HepG2 (cell line): Measurements from ENCODE around the gene PHF5A. TPM values are rescaled to one million over a fixed set of nuclear protein-coding genes. Genes with fewer than 3 reads are reported as not detected.

ENCODE experiments used
- ATAC-seq: fragments of 200-7000 bp; cut with Tn5 transposase; 3 replicates; pipeline ENCODE4 v1.9.1; 2020; ENCODE audit warnings: mild to moderate bottlenecking, moderate library complexity
- BruUV-seq: library from RNA; stranded (reverse); fragments of 400-500 nt; replicated peaks from 2 replicates; lab custom pipeline; 2021; lab: Mats Ljungman, UMichigan
- CTCF ChIA-PET: fragments of 300-600 bp; formaldehyde crosslinking; extraction: SDS; loops from one replicate; lab custom pipeline; 2021; ENCODE audit warnings: low total read pairs, inconsistent platforms, low intra/inter-chr PET ratio; lab: Yijun Ruan, JAX
- POLR2A ChIA-PET: fragments of 350-600 bp; sonication (Branson Sonifier 250); formaldehyde crosslinking; loops from one replicate; lab custom pipeline; 2020; ENCODE audit warnings: antibody characterized with exemption, inconsistent platforms; lab: Yijun Ruan, JAX
- DNase-seq: peaks from one replicate; pipeline ENCODE4 v3.0.0-alpha.2; 2015; ENCODE audit warnings: low spot score
- FAIRE-seq: peaks from 3 replicates; lab custom pipeline; 2011; peaks lifted over from hg19 to GRCh38; lab: Jason Lieb, UNC
- H2AFZ ChIP-seq: one replicate; pipeline ENCODE4 v1.6.1; 2011; ENCODE audit warnings: low read length, inconsistent platforms
- H3K27ac ChIP-seq: fragments of 300-600 bp; 3 replicates; pipeline ENCODE4 v1.8.0; 2011; ENCODE audit warnings: mixed run types, mild to moderate bottlenecking, mixed read lengths, low read length, inconsistent platforms; ENCODE audit not compliant: insufficient read depth; ENCODE audit errors: extremely low read length
- H3K27me3 ChIP-seq, 2 experiments: fragments of 200-600 bp in 1 of 2; 2 replicates in 1 of 2; 3 replicates in 1 of 2; pipeline versions ENCODE4 v1.6.0 to v1.8.0; 2011; ENCODE audit warnings: low read length in 2 of 2, mild to moderate bottlenecking in 2 of 2, moderate library complexity in 2 of 2, inconsistent platforms in 1 of 2; ENCODE audit not compliant: insufficient read depth in 2 of 2, control insufficient read depth in 1 of 2
- H3K36me3 ChIP-seq, 2 experiments: fragments of 200-600 bp in 1 of 2; replicated peaks in 1 of 2; 2 replicates in 1 of 2; 3 replicates in 1 of 2; pipeline versions ENCODE4 v1.5.1 to v1.8.0; 2011; ENCODE audit warnings: low read length in 2 of 2, inconsistent platforms in 1 of 2; ENCODE audit not compliant: insufficient read depth in 2 of 2, control insufficient read depth in 1 of 2
- H3K4me1 ChIP-seq: 2 replicates; pipeline ENCODE4 v1.5.1; 2012; ENCODE audit warnings: low read length, inconsistent platforms; ENCODE audit not compliant: insufficient read depth
- H3K4me2 ChIP-seq: 2 replicates; pipeline ENCODE4 v1.6.0; 2011; ENCODE audit warnings: low read depth, low read length, inconsistent platforms
- H3K4me3 ChIP-seq, 3 experiments: fragments of 200-600 bp in 1 of 3; sonication (generic), shearing (Covaris generic) in 1 of 3; replicated peaks in 1 of 3; 2 replicates each; pipeline ENCODE4 v1.5.1; 2011 to 2016; ENCODE audit warnings: low read length in 3 of 3, inconsistent platforms in 2 of 3, low read depth in 2 of 3, mild to moderate bottlenecking in 2 of 3, control low read depth in 1 of 3, mixed read lengths in 1 of 3; ENCODE audit not compliant: insufficient read depth in 1 of 3
- H3K79me2 ChIP-seq: one replicate; pipeline ENCODE4 v1.6.1; 2011; ENCODE audit warnings: low read length, inconsistent platforms; ENCODE audit not compliant: insufficient read depth
- H3K9ac ChIP-seq: 2 replicates; pipeline ENCODE4 v1.6.0; 2011; ENCODE audit warnings: mild to moderate bottlenecking, low read depth, low read length, inconsistent platforms; ENCODE audit not compliant: insufficient read depth
- H3K9me3 ChIP-seq: 2 replicates; pipeline ENCODE4 v1.5.1; 2012; ENCODE audit warnings: mild to moderate bottlenecking, low read length
- H4K20me1 ChIP-seq: 2 replicates; pipeline ENCODE4 v1.6.0; 2011; ENCODE audit warnings: inconsistent platforms, mild to moderate bottlenecking, low read length, moderate library complexity; ENCODE audit not compliant: insufficient read depth
- HNF4A ChIP-seq: sonication (generic); formaldehyde crosslinking; IDR thresholded peaks from 2 replicates; pipeline ENCODE4 v1.4.0; 2020; ENCODE audit warnings: missing genetic modification reagents
- HOXA3 ChIP-seq: sonication (generic); formaldehyde crosslinking; IDR thresholded peaks from 2 replicates; pipeline ENCODE4 v1.5.0; 2020; ENCODE audit warnings: missing genetic modification reagents
- ZNF121 ChIP-seq: sonication (generic); formaldehyde crosslinking; IDR thresholded peaks from 2 replicates; pipeline ENCODE4 v1.5.0; 2020; ENCODE audit warnings: mild to moderate bottlenecking, missing genetic modification reagents
- ZNF34 ChIP-seq: sonication (generic); formaldehyde crosslinking; IDR thresholded peaks from 2 replicates; pipeline ENCODE4 v1.4.0; 2020; ENCODE audit warnings: mild to moderate bottlenecking, missing genetic modification reagents, borderline replicate concordance
- ZSCAN20 ChIP-seq: sonication (generic); formaldehyde crosslinking; IDR thresholded peaks from 2 replicates; pipeline ENCODE4 v1.4.0; 2020; ENCODE audit warnings: missing genetic modification reagents, mild to moderate bottlenecking, borderline replicate concordance
- WGBS: methylation state at CpG from one replicate; pipeline ENCODE4 v1.1.6; 2017; ENCODE audit warnings: low lambda C conversion rate; 5-methylcytosine and 5-hydroxymethylcytosine counted together
- in situ Hi-C: cut with HindIII; loops from 2 replicates; pipeline ENCODE4 v1.10.0; 2017; ENCODE audit warnings: low pct_unique_long_range_greater_than_20kb; ENCODE audit not compliant: extremely low pct_ligation_motif_present
- intact Hi-C: fragments of 100-400 bp; cut with micrococcal nuclease; formaldehyde crosslinking; loops from one replicate; pipeline ENCODE4 v1.10.0; 2022; ENCODE audit not compliant: unreplicated experiment
- polyA plus RNA-seq, 8 experiments: library from polyadenylated mRNA; depleted of rRNA in 3 of 8; stranded (reverse) in 7 of 8; unstranded in 1 of 8; fragments of >200 nt; fragmentation: Illumina TruSeq in 4 of 8; extraction: Trizol in 4 of 8; gene quantifications; 2 replicates each; pipeline versions ENCODE4 v1.2.1 to v1.2.3, GENCODE V29; 2011 to 2016; ENCODE audit warnings: low read depth in 4 of 8, missing spikeins in 1 of 8, mixed read lengths in 1 of 8; ENCODE audit not compliant: insufficient read depth in 1 of 8
- total RNA-seq, 5 experiments: library from RNA; depleted of rRNA; stranded (reverse); fragments of >200 nt; fragmentation: Illumina TruSeq; extraction: Trizol; gene quantifications; 2 replicates each; pipeline ENCODE4 v1.2.3, GENCODE V29; 2016; ENCODE audit warnings: low read depth in 1 of 5
- TF ChIP-seq, protein P1 (sequence below): IDR thresholded peaks from 2 replicates; pipeline ENCODE4 v1.6.1; 2016; ENCODE audit warnings: low read depth, missing genetic modification reagents, missing compliant biosample characterization

Gene PHF5A
- total and polyA plus RNA-seq, 2 of the 13 experiments (the other 11 are each of a cell fraction or from before 2014, with no cell fraction given) = 56.6 to 105 TPM

DNA sequence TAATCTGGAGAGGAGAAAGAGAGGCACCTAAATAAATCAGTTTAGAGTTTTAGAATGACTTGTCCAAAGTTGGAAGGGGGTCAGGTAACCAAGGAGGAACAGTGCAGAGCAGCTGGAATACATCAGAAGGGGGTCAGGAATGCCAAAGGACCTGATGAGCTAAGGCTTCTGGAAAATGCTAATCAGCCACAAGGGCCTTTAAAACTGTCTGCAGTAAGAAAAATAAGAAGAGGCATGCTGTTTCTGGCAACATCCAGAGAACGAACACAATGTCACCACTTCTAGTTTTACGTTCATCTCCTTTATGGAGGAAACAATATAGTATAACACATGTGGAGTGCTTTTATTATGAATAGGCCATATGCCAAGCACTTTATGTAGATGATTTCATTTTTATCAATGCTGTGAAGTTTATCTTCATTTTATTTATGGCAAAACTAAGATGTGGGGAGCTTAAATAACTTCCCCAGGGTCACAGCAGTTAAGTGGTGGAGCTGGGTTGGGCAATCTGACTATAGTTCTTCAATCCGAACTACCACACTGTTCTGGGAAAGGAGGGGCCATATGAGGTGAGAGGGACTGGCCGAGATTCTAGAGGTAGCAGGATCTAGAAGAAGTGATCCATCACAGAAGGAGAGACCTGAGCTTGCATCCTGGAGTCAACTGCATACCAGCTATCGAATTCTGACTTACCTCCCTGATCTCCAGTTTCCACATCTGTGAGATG, 23.0 kb upstream of the PHF5A start (continued):
- TF ChIP-seq HOXA3 (CRISPR knock-in tag) (no peak), ZNF34 (CRISPR knock-in tag) (no peak)
- TF ChIP-seq, protein P1, sequence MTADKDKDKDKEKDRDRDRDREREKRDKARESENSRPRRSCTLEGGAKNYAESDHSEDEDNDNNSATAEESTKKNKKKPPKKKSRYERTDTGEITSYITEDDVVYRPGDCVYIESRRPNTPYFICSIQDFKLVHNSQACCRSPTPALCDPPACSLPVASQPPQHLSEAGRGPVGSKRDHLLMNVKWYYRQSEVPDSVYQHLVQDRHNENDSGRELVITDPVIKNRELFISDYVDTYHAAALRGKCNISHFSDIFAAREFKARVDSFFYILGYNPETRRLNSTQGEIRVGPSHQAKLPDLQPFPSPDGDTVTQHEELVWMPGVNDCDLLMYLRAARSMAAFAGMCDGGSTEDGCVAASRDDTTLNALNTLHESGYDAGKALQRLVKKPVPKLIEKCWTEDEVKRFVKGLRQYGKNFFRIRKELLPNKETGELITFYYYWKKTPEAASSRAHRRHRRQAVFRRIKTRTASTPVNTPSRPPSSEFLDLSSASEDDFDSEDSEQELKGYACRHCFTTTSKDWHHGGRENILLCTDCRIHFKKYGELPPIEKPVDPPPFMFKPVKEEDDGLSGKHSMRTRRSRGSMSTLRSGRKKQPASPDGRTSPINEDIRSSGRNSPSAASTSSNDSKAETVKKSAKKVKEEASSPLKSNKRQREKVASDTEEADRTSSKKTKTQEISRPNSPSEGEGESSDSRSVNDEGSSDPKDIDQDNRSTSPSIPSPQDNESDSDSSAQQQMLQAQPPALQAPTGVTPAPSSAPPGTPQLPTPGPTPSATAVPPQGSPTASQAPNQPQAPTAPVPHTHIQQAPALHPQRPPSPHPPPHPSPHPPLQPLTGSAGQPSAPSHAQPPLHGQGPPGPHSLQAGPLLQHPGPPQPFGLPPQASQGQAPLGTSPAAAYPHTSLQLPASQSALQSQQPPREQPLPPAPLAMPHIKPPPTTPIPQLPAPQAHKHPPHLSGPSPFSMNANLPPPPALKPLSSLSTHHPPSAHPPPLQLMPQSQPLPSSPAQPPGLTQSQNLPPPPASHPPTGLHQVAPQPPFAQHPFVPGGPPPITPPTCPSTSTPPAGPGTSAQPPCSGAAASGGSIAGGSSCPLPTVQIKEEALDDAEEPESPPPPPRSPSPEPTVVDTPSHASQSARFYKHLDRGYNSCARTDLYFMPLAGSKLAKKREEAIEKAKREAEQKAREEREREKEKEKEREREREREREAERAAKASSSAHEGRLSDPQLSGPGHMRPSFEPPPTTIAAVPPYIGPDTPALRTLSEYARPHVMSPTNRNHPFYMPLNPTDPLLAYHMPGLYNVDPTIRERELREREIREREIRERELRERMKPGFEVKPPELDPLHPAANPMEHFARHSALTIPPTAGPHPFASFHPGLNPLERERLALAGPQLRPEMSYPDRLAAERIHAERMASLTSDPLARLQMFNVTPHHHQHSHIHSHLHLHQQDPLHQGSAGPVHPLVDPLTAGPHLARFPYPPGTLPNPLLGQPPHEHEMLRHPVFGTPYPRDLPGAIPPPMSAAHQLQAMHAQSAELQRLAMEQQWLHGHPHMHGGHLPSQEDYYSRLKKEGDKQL = no peak

DNA sequence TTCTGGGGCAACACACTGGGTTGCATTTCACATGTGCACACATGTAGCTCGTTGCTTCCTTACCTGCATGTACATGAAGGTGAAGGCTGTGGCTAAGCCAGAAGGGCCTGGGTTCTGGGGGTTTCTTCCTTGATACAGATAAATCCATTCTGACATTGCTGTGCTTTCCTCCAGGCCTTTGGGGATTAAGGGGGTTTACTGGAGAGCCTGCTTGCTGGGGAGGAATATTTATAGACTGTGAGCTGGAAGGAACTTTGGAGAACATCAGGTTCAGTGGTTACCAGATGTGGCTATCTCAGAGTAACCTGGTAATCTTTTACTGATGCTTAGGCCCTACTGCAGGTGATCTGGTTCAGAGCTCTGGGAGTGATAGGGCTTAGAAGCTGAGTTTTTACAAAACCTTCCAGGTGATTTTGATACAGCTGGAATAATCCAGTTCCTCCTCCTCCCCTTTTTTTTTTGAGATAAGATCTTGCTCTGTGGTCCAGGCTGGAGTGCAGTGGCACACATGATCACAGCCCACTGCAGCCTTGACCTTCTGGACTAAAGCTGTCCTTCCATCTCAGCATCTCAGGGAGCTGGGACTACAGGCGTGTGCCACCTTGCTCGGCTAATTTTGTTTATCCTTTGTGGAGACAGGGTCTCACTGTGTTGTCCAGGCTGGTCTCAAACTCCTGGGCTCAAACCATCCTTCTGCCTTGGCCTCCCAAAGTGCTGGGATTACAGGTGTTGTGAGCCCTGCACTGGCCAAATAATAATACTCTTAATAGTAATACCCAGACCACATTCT, 20.3 kb upstream of the PHF5A start:
- Histone ChIP-seq H3K36me3 (peaks cover 0 to under 1% of the 10 kb centered on the region in 2 experiments; a peak in 2 of 5 replicates), H3K4me1 (peaks cover 29% of the 10 kb centered on the region), H3K27ac (no peak overlapping the region), H3K27me3 (no peaks in the 10 kb centered on the region), H3K4me2 (no peak overlapping the region), H3K9me3 (no peaks in the 10 kb centered on the region), H3K79me2 (peaks cover 72% of the 10 kb centered on the region), H3K9ac (no peak overlapping the region), H2AFZ (no peak overlapping the region)
- ChIA-PET POLR2A (interaction anchor here (3.2 kb wide), 1 partner anchor 20 kb away, joined by 9 read pairs; the partner anchor contains the start of genes ACO2 and PHF5A), CTCF (no interaction called here)
- no TSS peak for BruUV-seq
- no peak for FAIRE-seq
- intact Hi-C loops = no loop called here
- WGBS = 67% methylated on average over 3 of the region's 3 CpGs
- 0 out of 2 replicates have a peak, but pooled peaks have one; percentile 22 for TF ChIP-seq HNF4A (CRISPR knock-in tag)
- TF ChIP-seq ZNF121 (CRISPR knock-in tag) = peak; percentile 86
- TF ChIP-seq ZSCAN20 = no peak
- TF ChIP-seq, all 625 proteins: peak for 2
- no peak for ATAC-seq
- DNase-seq = no peak
- Histone ChIP-seq H4K20me1 (peaks cover 7% of the 10 kb centered on the region), H3K4me3 (no peak overlapping the region)
- in situ Hi-C loops = no loop called here
